ENCODE measurements around the gene UGCG.

Gene UGCG

DNA sequence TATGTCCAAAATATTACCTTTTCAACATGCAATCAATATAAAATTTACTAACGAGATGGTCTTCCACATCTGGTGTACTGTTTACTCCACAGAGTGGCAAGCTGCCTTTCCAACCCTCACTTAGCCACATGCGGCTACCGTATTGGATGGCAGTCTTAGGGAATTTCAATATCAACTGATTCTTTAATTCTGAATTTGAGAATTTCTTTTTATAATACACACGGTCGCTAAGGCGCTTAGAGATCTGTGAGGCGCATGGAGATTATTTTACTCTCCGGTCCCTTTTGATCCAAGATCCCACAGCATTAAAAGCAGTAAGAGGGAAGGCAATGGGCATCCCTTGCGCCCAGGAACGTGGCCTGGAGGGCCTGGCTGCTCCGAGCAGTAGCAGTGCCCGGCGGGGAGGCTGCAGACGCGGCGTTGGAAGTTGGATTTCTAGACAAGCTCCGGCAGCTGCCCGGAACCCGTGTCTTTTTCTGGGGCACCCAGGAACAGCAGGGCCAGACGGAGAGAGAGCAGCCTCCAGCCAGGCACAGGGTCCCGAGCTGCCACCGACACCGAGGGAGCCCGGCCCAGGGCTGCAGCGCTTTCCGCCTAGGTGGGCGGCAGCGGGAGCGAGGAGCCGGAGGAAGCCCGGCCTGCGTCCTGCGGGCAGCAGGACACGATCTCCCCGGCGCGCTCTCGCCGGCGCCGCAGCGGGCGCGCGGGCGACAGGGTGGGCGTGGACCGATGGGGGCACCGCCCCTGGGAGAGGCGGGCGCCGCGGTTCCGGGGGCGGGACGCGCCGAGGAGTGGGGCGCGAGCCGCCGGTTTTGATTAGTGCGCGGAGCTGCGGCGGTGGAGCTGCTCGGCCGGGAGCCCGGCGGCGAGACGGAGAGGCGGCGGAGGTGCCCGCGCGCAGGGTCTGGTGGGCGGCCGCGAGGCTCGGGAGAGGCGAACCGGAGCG lies at the start of gene UGCG:
TSS of gene UGCG (plus strand) at position 819 of the 946 bp plus-strand sequence. CDS start 402 bp downstream, outside the sequence.
- Histone ChIP-seq H3K9me3 (ENCODE audit: control insufficient read depth, insufficient read depth, low read length) (no peaks in the 10 kb centered on the region), H3K9ac (ENCODE audit: low read depth, low read length) (peak within 1 kb of the TSS; percentile 77), H3K4me3 (ENCODE audit: low read depth, low read length) (peak within 1 kb of the TSS; percentile 84), H3K36me3 (ENCODE audit: control insufficient read depth, insufficient read depth, low read length) (no peaks in the 10 kb centered on the region), H3K27me3 (ENCODE audit: control insufficient read depth, insufficient read depth, low read length) (no peaks in the 10 kb centered on the region), H3K4me1 (ENCODE audit: control insufficient read depth, insufficient read depth, low read length) (peaks cover 2% of the 10 kb centered on the region)

DNA sequence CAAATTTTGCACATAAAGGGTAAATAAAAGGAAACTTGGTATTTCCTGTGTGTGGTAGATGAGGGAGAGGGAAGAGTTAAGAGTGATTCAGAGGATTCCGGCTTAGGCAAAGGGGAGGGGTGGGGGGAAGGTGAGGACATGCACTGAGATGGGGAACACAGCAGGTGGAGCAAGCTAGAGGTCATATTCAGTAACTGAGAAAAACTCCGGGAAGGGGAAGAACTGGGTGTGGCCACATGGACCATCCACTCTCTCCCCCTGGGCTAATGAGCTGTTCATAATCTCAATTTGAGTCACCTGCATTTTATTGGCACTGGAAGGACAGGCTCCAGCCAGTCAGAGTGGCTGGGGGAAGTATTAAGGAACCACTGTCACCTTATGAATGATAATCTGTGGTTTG lies 45.1 kb upstream of the UGCG start:
- H3K9ac ChIP-seq (ENCODE audit: low read depth, low read length): no peak overlapping the region
- H3K27me3 ChIP-seq (ENCODE audit: control insufficient read depth, insufficient read depth, low read length): no peaks in the 10 kb centered on the region
- no peaks in the 10 kb centered on the region for H3K9me3 ChIP-seq (ENCODE audit: control insufficient read depth, insufficient read depth, low read length)
- no peaks in the 10 kb centered on the region for H3K36me3 ChIP-seq (ENCODE audit: control insufficient read depth, insufficient read depth, low read length)
- H3K4me3 ChIP-seq (ENCODE audit: low read depth, low read length): no peak overlapping the region
- H3K4me1 ChIP-seq (ENCODE audit: control insufficient read depth, insufficient read depth, low read length): no peaks in the 10 kb centered on the region

DNA sequence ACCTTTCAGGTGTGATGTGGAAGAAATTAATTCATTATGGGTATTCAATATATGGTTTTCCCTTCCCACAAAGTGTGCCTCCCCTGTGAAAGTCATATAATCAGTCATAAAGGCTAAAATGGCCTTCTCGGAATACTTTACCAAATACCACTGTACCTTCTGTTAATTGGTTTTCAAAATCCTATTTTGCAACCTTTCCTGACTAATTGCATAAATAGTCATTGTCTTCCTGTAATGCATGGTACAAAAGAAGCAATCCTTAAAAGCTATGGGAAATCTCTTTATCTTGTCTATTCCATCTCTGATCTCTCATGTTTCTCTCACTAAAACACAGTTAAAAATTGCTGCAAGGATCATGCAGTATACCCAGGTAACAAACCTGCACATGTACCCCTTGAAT lies 44.3 kb upstream of the UGCG start:
- Histone ChIP-seq H3K9me3 (ENCODE audit: control insufficient read depth, insufficient read depth, low read length) (no peaks in the 10 kb centered on the region), H3K9ac (ENCODE audit: low read depth, low read length) (no peak overlapping the region), H3K4me3 (ENCODE audit: low read depth, low read length) (no peak overlapping the region), H3K36me3 (ENCODE audit: control insufficient read depth, insufficient read depth, low read length) (no peaks in the 10 kb centered on the region), H3K27me3 (ENCODE audit: control insufficient read depth, insufficient read depth, low read length) (no peaks in the 10 kb centered on the region), H3K4me1 (ENCODE audit: control insufficient read depth, insufficient read depth, low read length) (no peaks in the 10 kb centered on the region)

DNA sequence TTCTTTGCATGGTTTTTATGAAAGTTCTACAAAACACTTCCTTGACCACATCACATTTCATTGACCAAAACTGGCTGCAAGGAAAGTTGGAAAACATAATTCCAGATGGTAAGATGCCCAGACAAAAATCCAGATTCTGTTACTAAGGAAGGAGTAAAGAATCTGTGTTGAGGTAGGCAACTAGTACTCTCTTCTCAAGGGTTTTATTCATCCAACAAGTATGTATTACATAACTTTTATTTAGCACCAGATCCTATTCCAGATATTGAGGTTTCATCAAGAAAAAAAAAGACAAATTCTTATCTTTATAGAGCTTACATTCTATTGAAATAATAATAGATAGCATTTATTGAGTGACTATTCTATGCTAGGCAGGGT lies 43.2 kb upstream of the UGCG start:
- Histone ChIP-seq H3K9ac (ENCODE audit: low read depth, low read length) (no peak overlapping the region), H3K27me3 (ENCODE audit: control insufficient read depth, insufficient read depth, low read length) (no peaks in the 10 kb centered on the region), H3K4me1 (ENCODE audit: control insufficient read depth, insufficient read depth, low read length) (no peaks in the 10 kb centered on the region)

DNA sequence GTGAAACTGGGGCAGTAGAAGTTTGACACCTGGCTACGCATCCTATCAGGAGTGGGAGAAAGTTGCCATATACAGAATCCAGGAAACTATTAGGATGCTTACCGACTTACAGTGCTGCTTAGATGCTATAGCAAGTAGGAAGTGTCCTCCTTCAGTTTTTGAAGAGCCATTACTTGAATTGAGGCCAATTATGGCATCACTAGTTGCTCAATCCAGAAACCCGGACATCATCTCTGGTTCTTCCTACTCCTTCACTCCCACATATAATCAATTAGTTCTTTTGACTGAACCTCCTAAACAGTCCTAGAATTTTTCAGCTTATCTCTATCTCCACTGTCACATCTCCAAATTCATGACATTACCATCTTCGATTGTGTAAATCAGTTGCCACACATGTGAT lies 41.8 kb upstream of the UGCG start:
- Histone ChIP-seq H3K27me3 (ENCODE audit: control insufficient read depth, insufficient read depth, low read length) (no peaks in the 10 kb centered on the region), H3K9ac (ENCODE audit: low read depth, low read length) (no peak overlapping the region), H3K9me3 (ENCODE audit: control insufficient read depth, insufficient read depth, low read length) (no peaks in the 10 kb centered on the region), H3K4me1 (ENCODE audit: control insufficient read depth, insufficient read depth, low read length) (no peaks in the 10 kb centered on the region), H3K4me3 (ENCODE audit: low read depth, low read length) (no peak overlapping the region), H3K36me3 (ENCODE audit: control insufficient read depth, insufficient read depth, low read length) (no peaks in the 10 kb centered on the region)

More for the DNA sequence above, 43.2 kb upstream of the UGCG start:
- Histone ChIP-seq H3K4me3 (ENCODE audit: low read depth, low read length) (no peak overlapping the region), H3K9me3 (ENCODE audit: control insufficient read depth, insufficient read depth, low read length) (no peaks in the 10 kb centered on the region), H3K36me3 (ENCODE audit: control insufficient read depth, insufficient read depth, low read length) (no peaks in the 10 kb centered on the region)

DNA sequence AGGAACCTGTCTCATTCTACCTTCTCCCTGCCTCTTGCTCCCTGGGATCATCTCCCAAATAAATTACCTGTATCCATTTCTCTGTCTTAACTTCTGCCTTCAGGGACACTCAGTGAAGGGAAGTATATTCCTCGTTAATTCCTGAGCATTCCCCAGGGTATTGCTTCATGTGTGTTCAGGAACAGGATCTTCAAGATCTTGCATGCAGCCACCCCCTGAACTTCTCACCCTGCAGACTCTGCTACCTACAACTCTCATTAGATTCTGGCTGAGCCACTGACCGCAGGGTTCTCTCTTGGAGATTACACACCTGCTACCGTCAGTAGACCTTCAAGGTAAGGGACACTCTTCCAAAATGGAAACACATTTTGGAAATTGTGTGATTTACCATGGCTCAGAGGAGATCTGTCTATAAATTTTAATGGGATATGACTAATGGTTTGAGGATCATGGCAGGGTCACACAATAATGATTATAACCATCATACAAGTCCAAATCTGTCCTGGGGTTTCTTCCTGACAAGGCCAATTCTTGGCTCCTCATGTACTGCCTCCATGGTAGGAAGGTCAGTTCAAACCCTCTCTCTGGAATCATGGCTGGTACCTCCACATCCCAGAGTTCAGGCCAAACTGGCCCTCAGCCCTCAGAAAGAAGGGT lies 38.9 kb upstream of the UGCG start:
- no peaks in the 10 kb centered on the region for H3K4me1 ChIP-seq (ENCODE audit: control insufficient read depth, insufficient read depth, low read length)
- no peak overlapping the region for H3K9ac ChIP-seq (ENCODE audit: low read depth, low read length)
- no peak overlapping the region for H3K4me3 ChIP-seq (ENCODE audit: low read depth, low read length)
- no peaks in the 10 kb centered on the region for H3K27me3 ChIP-seq (ENCODE audit: control insufficient read depth, insufficient read depth, low read length)
- no peaks in the 10 kb centered on the region for H3K9me3 ChIP-seq (ENCODE audit: control insufficient read depth, insufficient read depth, low read length)
- H3K36me3 ChIP-seq (ENCODE audit: control insufficient read depth, insufficient read depth, low read length): no peaks in the 10 kb centered on the region

DNA sequence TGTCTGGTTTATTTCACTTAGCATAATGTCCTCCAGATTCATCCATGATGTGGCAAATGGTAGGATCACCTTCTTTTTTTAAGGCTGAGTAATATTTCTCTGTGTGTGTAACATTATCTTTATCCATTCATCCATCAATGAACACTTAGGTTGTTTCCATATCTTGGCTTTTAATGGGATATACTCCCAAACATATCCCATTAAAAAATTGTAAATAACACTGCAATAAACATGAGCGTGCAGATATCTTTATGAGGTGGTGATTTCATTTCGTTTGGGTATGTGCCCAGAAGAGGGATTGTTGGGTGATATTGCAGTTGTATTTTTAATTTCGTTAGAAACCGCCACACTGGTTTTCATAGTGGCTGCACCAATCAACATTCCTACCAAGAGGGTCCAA lies 36.2 kb upstream of the UGCG start:
- Histone ChIP-seq H3K27me3 (ENCODE audit: control insufficient read depth, insufficient read depth, low read length) (no peaks in the 10 kb centered on the region), H3K9me3 (ENCODE audit: control insufficient read depth, insufficient read depth, low read length) (no peaks in the 10 kb centered on the region), H3K9ac (ENCODE audit: low read depth, low read length) (no peak overlapping the region), H3K36me3 (ENCODE audit: control insufficient read depth, insufficient read depth, low read length) (no peaks in the 10 kb centered on the region), H3K4me1 (ENCODE audit: control insufficient read depth, insufficient read depth, low read length) (no peaks in the 10 kb centered on the region), H3K4me3 (ENCODE audit: low read depth, low read length) (no peak overlapping the region)

DNA sequence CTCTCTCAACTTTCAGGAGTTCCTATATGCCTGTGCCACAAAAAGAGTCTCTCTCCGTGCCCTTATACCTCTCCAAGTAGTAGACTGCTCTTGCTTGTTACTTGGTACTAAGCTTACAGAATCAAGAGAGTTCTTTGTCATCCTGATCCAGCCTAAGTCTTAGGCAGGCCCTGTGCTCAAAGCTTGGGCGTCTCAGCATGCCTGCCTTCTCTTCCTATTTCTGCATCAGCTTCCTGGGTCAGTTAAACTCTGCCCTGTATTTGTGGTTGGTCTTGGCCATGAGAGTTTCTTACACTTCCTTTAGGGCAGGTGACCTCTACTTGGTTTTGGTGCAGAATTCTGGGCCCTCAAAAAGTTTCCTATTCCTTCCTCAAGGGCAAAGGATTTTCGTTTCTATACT lies 33.0 kb upstream of the UGCG start:
- H3K4me1 ChIP-seq (ENCODE audit: control insufficient read depth, insufficient read depth, low read length): peaks cover 4% of the 10 kb centered on the region
- H3K9ac ChIP-seq (ENCODE audit: low read depth, low read length): no peak overlapping the region
- H3K27me3 ChIP-seq (ENCODE audit: control insufficient read depth, insufficient read depth, low read length): no peaks in the 10 kb centered on the region
- no peaks in the 10 kb centered on the region for H3K9me3 ChIP-seq (ENCODE audit: control insufficient read depth, insufficient read depth, low read length)
- H3K36me3 ChIP-seq (ENCODE audit: control insufficient read depth, insufficient read depth, low read length): no peaks in the 10 kb centered on the region
- H3K4me3 ChIP-seq (ENCODE audit: low read depth, low read length): no peak overlapping the region

DNA sequence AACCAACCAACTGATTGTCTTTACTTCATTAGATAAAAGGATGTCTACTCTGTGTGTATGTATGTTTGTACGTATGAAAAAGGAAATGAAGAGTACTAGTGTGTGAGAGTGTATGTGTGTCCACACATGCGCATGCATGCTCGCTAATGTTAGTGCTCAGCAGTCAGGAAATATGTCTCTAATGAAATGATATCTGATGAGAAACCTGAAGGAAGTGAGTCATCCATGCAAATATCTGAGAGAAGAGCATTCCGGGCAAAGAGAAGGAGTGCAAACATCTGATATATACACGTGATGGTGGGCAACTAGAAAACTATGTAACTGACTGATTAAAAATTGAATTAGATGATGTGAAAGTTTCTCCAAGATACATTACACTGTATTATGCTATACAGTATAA lies 29.6 kb upstream of the UGCG start:
- Histone ChIP-seq H3K9me3 (ENCODE audit: control insufficient read depth, insufficient read depth, low read length) (no peaks in the 10 kb centered on the region), H3K36me3 (ENCODE audit: control insufficient read depth, insufficient read depth, low read length) (no peaks in the 10 kb centered on the region), H3K27me3 (ENCODE audit: control insufficient read depth, insufficient read depth, low read length) (no peaks in the 10 kb centered on the region), H3K4me3 (ENCODE audit: low read depth, low read length) (no peak overlapping the region), H3K9ac (ENCODE audit: low read depth, low read length) (no peak overlapping the region), H3K4me1 (ENCODE audit: control insufficient read depth, insufficient read depth, low read length) (peaks cover 4% of the 10 kb centered on the region)

DNA sequence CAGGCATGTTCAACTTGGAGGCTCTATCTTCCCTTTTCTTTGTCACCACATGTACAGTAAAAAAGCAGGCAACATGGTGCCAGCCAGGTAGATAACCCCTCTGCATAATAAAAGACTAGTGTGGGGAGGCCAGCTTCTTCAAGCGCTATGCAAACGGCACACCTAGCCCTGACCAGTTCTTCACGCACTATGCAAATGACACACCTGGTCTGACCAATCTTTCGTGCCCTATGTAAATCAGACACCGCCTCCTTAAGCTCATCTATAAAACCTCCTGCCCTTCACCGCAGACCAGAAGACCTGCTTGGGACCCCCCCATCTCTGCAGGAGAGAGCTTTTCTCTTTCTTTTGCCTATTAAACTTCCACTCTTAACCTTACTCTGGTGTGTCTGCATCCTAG lies 28.1 kb upstream of the UGCG start:
- H3K9ac ChIP-seq (ENCODE audit: low read depth, low read length): no peak overlapping the region
- no peaks in the 10 kb centered on the region for H3K9me3 ChIP-seq (ENCODE audit: control insufficient read depth, insufficient read depth, low read length)
- H3K36me3 ChIP-seq (ENCODE audit: control insufficient read depth, insufficient read depth, low read length): no peaks in the 10 kb centered on the region
- peaks cover 4% of the 10 kb centered on the region for H3K4me1 ChIP-seq (ENCODE audit: control insufficient read depth, insufficient read depth, low read length)
- H3K4me3 ChIP-seq (ENCODE audit: low read depth, low read length): no peak overlapping the region
- H3K27me3 ChIP-seq (ENCODE audit: control insufficient read depth, insufficient read depth, low read length): no peaks in the 10 kb centered on the region

DNA sequence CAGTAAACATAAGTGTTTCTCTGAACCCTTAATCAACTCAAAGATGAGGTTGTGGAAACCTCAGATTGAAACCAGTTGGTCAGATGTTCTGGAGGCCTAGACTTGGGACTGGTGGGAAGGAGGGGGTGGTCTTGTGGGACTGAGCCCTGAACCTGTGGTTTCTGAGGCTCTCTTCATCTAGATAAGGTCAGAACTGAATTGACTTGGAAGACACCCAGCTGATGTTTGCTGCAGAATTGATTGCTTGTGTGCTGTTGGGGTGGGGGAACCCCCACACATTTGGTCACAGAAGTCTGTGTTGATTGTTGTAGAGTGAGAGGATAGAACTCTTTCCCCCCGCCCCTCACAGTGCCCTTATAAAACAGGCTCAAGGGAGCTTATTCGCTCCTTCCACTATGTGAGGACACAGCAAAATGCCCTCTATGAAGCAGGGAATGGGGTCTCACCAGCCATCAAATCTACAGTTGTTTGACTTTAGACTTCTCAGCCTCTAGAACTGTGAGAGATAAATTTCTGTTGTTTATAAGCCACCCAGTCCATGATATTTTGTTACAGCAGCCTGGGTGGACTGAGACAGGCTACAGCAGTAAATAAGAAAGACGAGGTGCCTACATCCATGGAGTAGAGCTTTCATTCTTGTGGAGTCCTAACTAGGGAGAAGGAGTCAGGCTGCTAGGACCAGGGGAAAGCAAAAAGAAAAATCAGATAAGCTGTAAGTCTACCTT lies 25.7 kb upstream of the UGCG start:
- Histone ChIP-seq H3K4me3 (ENCODE audit: low read depth, low read length) (no peak overlapping the region), H3K36me3 (ENCODE audit: control insufficient read depth, insufficient read depth, low read length) (no peaks in the 10 kb centered on the region), H3K9me3 (ENCODE audit: control insufficient read depth, insufficient read depth, low read length) (no peaks in the 10 kb centered on the region), H3K9ac (ENCODE audit: low read depth, low read length) (no peak overlapping the region), H3K4me1 (ENCODE audit: control insufficient read depth, insufficient read depth, low read length) (peaks cover 8% of the 10 kb centered on the region), H3K27me3 (ENCODE audit: control insufficient read depth, insufficient read depth, low read length) (no peaks in the 10 kb centered on the region)

Measured in iPS-15b (cell line).